ENCODE measurements around the gene PLAC1.

Gene PLAC1

DNA sequence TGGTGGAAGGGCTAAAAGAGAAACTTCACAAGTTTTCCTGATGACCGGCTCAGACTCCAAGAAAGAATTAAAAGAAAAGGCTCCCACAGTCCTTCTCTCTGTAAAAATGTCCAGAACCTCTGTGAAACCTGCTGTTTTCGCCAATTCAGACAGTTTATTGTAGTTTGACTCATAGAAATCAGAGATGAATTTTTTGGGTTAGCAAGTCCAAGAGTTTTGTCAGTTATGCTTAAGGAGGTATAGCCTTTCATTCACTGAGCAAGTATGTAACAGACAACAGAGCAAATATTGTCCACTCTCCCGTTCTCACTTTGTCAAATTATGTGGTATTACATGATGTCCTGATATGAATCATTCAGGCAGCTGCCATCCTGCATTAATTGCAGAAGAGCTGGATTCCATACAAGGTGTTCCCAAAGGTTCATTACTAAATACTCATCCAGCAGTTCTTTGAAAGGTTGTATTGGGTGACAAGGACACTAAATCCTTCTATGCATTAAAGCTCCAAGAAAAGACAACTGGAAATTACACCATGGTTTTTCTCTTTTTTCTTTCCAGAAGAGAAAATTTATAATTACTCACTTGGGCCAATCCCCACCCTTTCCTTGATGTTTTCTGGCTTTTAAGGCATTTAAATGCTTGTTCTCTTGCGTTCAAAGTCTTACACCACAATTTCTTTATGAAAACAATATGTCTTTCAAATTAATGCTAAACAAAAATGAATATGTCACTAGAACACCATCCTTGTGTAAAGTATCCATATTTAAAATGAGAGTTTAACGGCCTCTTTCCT, 30.0 kb upstream of the PLAC1 start:
- Histone ChIP-seq H3K4me2 (ENCODE audit: low read length) (no peak overlapping the region), H3K27me3 (ENCODE audit: control insufficient read depth, low read length) (no peaks in the 10 kb centered on the region)

GRCh38 chrX:134685668-134686067, 27.4 kb upstream of the PLAC1 start:
- Histone ChIP-seq H3K27me3 (ENCODE audit: control insufficient read depth, low read length) (no peaks in the 10 kb centered on the region), H3K79me2 (ENCODE audit: control insufficient read depth, low read length) (no peaks in the 10 kb centered on the region), H3K9me2 (replicated peaks; ENCODE audit: control insufficient read depth, low read length) (no peaks in the 10 kb centered on the region), H4K20me1 (ENCODE audit: control insufficient read depth, insufficient read depth, low read depth, low read length) (no peaks in the 10 kb centered on the region), H3K9me3 (ENCODE audit: control insufficient read depth, insufficient read depth, low read length) (no peaks in the 10 kb centered on the region), H3K4me2 (ENCODE audit: low read length) (no peak overlapping the region), H3K36me3 (ENCODE audit: control insufficient read depth, low read length) (no peaks in the 10 kb centered on the region), H3K4me1 (ENCODE audit: control insufficient read depth, low read length) (no peaks in the 10 kb centered on the region), H3F3A (ENCODE audit: control insufficient read depth, insufficient read depth) (no peaks in the 10 kb centered on the region), H3K4me3 (ENCODE audit: low read length) (no peak overlapping the region), H3K27ac (ENCODE audit: low read depth, low read length) (no peak overlapping the region)
- TF ChIP-seq CTCF (IDR thresholded peaks at IDR 0.05; ENCODE audit: low read depth, low read length, poor library complexity, severe bottlenecking) (no peak), EZH2phosphoT487 (IDR thresholded peaks at IDR 0.05; ENCODE audit: borderline replicate concordance, low read length) (no peak)

More for the DNA sequence above, 30.0 kb upstream of the PLAC1 start:
- H3F3A ChIP-seq (ENCODE audit: control insufficient read depth, insufficient read depth) = no peaks in the 10 kb centered on the region
- no peak overlapping the region for H3K27ac ChIP-seq (ENCODE audit: low read depth, low read length)
- H3K4me1 ChIP-seq (ENCODE audit: control insufficient read depth, low read length) = no peaks in the 10 kb centered on the region
- no peaks in the 10 kb centered on the region for H3K9me2 ChIP-seq (replicated peaks; ENCODE audit: control insufficient read depth, low read length)
- no peaks in the 10 kb centered on the region for H4K20me1 ChIP-seq (ENCODE audit: control insufficient read depth, insufficient read depth, low read depth, low read length)
- no peaks in the 10 kb centered on the region for H3K9me3 ChIP-seq (ENCODE audit: control insufficient read depth, insufficient read depth, low read length)
- no peaks in the 10 kb centered on the region for H3K36me3 ChIP-seq (ENCODE audit: control insufficient read depth, low read length)
- no peak overlapping the region for H3K4me3 ChIP-seq (ENCODE audit: low read length)
- TF ChIP-seq EZH2phosphoT487 (IDR thresholded peaks at IDR 0.05; ENCODE audit: borderline replicate concordance, low read length) (no peak), CTCF (IDR thresholded peaks at IDR 0.05; ENCODE audit: low read depth, low read length, poor library complexity, severe bottlenecking) (no peak)
- H3K79me2 ChIP-seq (ENCODE audit: control insufficient read depth, low read length) = no peaks in the 10 kb centered on the region

DNA sequence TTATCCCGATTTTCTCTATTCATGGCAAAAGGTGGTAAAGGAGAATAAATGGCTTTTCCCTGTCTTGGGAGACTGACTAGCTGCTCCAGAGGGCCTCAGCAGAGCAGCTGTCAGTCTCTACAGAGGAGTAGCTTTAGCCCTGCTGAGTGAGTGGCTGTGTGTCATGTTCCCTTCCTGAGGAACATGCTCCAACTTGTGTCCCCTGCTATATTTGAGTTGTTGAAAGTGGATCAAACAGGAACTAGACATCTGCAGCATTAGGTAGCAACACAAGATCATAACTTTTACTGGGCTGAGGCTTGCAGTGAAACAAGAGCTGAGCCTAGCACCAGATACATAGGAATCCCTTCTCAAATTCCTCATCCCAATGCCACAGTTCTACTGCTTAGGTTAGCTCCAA, 26.7 kb upstream of the PLAC1 start:
- Histone ChIP-seq H3K4me2 (ENCODE audit: low read length) (no peak overlapping the region), H3K27ac (ENCODE audit: low read depth, low read length) (no peak overlapping the region), H3K79me2 (ENCODE audit: control insufficient read depth, low read length) (no peaks in the 10 kb centered on the region), H4K20me1 (ENCODE audit: control insufficient read depth, insufficient read depth, low read depth, low read length) (no peaks in the 10 kb centered on the region), H3K9me3 (ENCODE audit: control insufficient read depth, insufficient read depth, low read length) (no peaks in the 10 kb centered on the region), H3K9me2 (replicated peaks; ENCODE audit: control insufficient read depth, low read length) (no peaks in the 10 kb centered on the region), H3F3A (ENCODE audit: control insufficient read depth, insufficient read depth) (no peaks in the 10 kb centered on the region), H3K4me3 (ENCODE audit: low read length) (no peak overlapping the region), H3K36me3 (ENCODE audit: control insufficient read depth, low read length) (no peaks in the 10 kb centered on the region), H3K4me1 (ENCODE audit: control insufficient read depth, low read length) (no peaks in the 10 kb centered on the region), H3K27me3 (ENCODE audit: control insufficient read depth, low read length) (no peaks in the 10 kb centered on the region)
- TF ChIP-seq CTCF (IDR thresholded peaks at IDR 0.05; ENCODE audit: low read depth, low read length, poor library complexity, severe bottlenecking) (no peak), EZH2phosphoT487 (IDR thresholded peaks at IDR 0.05; ENCODE audit: borderline replicate concordance, low read length) (no peak)
